OCI-LY1 (cell line): Measurements from ENCODE around the gene AK3.
A peak's percentile ranks its signal among the peaks of the same experiment; 100 is the strongest.

Experiments
- H2AFZ ChIP-seq: fragments of 200-600 bp; sonication (generic), shearing (Covaris generic); 2 replicates; pipeline ENCODE4 v1.6.0; 2014; ENCODE audit warnings: antibody characterized with exemption, mild to moderate bottlenecking, low read length
- H3F3A ChIP-seq: fragments of 200-600 bp; sonication (generic), shearing (Covaris generic); 2 replicates; pipeline ENCODE4 v1.6.0; 2014; ENCODE audit warnings: mild to moderate bottlenecking, antibody characterized with exemption, low read length, moderate library complexity; ENCODE audit not compliant: insufficient read depth
- H3K27ac ChIP-seq: fragments of 200-600 bp; sonication (generic); 2 replicates; pipeline ENCODE4 v1.5.1; 2014; ENCODE audit warnings: low read length, mixed run types, mild to moderate bottlenecking, low read depth; ENCODE audit not compliant: poor library complexity, severe bottlenecking
- H3K27me3 ChIP-seq: fragments of 200-600 bp; sonication (generic); 2 replicates; pipeline ENCODE4 v1.6.0; 2014; ENCODE audit warnings: antibody characterized with exemption, mild to moderate bottlenecking, low read length, moderate library complexity; ENCODE audit not compliant: insufficient read depth
- H3K36me3 ChIP-seq: fragments of 200-600 bp; sonication (generic); 2 replicates; pipeline ENCODE4 v1.6.1; 2014; ENCODE audit warnings: mild to moderate bottlenecking, antibody characterized with exemption, low read length, moderate library complexity, mixed read lengths; ENCODE audit not compliant: insufficient read depth
- H3K4me1 ChIP-seq: fragments of 200-600 bp; sonication (generic); 2 replicates; pipeline ENCODE4 v1.5.1; 2014; ENCODE audit warnings: mild to moderate bottlenecking, low read length, moderate library complexity; ENCODE audit not compliant: insufficient read depth, severe bottlenecking
- H3K4me2 ChIP-seq: fragments of 200-600 bp; sonication (generic), shearing (Covaris generic); 2 replicates; pipeline ENCODE4 v1.6.1; 2014; ENCODE audit warnings: low read length
- H3K4me3 ChIP-seq: fragments of 200-600 bp; sonication (generic); 2 replicates; pipeline ENCODE4 v1.5.1; 2014; ENCODE audit warnings: low read length, low read depth, mild to moderate bottlenecking, mixed read lengths; ENCODE audit not compliant: poor library complexity, severe bottlenecking
- H3K79me2 ChIP-seq: fragments of 200-600 bp; shearing (Covaris generic); 2 replicates; pipeline ENCODE4 v1.6.1; 2016; ENCODE audit warnings: mixed run types, low read length, mixed read lengths; ENCODE audit not compliant: insufficient read depth
- H3K9ac ChIP-seq: fragments of 200-600 bp; sonication (generic), shearing (Covaris generic); 2 replicates; pipeline ENCODE4 v1.6.1; 2014; ENCODE audit warnings: mild to moderate bottlenecking, low read length, mixed read lengths
- H3K9me2 ChIP-seq: fragments of 200-600 bp; sonication (generic), shearing (Covaris generic); 2 replicates; pipeline ENCODE4 v1.6.1; 2014; ENCODE audit warnings: low read depth, mild to moderate bottlenecking, low read length, mixed read lengths
- H3K9me3 ChIP-seq: fragments of 200-600 bp; shearing (Covaris generic); 2 replicates; pipeline ENCODE4 v1.6.1; 2014; ENCODE audit warnings: low read length, mixed read lengths
- H4K20me1 ChIP-seq: fragments of 200-600 bp; sonication (generic), shearing (Covaris generic); 2 replicates; pipeline ENCODE4 v1.6.0; 2016; ENCODE audit warnings: mild to moderate bottlenecking, low read length; ENCODE audit not compliant: insufficient read depth
- EZH2 ChIP-seq: fragments of 200-600 bp; sonication (generic), shearing (Covaris generic); IDR thresholded peaks from 2 replicates; pipeline ENCODE4 v1.8.0; 2017; ENCODE audit warnings: borderline replicate concordance, mixed run types, mild to moderate bottlenecking, antibody characterized with exemption, low read length, moderate library complexity, mixed read lengths
- TF ChIP-seq, protein P1 (sequence below): fragments of 200-600 bp; sonication (generic), shearing (Covaris generic); IDR thresholded peaks from 2 replicates; pipeline ENCODE4 v1.5.1; 2017; ENCODE audit warnings: mild to moderate bottlenecking, antibody characterized with exemption, low read length, moderate library complexity, mixed read lengths

AK3 gene

DNA sequence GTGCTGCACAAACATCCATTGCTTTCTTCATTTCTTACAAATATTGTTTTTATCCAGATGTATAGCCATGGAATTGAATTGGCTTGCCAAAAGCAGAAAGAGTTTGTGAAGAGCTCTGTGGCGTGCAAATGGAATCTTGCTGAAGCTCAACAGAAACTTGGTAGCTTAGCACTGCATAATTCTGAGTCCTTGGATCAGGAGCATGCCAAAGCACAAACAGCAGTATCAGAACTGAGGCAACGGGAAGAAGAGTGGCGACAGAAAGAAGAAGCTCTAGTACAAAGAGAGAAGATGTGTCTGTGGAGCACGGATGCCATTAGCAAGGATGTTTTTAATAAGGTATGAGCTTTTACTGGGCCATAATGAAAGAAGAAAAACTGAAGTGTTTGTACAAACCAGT, 56.2 kb downstream of the AK3 start:
- H3K36me3 ChIP-seq: peaks cover 41% of the 10 kb centered on the region
- no peaks in the 10 kb centered on the region for H4K20me1 ChIP-seq
- H3K27ac ChIP-seq: no peak overlapping the region
- H3K9me3 ChIP-seq: no peaks in the 10 kb centered on the region
- no peaks in the 10 kb centered on the region for H3K27me3 ChIP-seq
- H3K9ac ChIP-seq: no peak overlapping the region
- TF ChIP-seq, protein P1, sequence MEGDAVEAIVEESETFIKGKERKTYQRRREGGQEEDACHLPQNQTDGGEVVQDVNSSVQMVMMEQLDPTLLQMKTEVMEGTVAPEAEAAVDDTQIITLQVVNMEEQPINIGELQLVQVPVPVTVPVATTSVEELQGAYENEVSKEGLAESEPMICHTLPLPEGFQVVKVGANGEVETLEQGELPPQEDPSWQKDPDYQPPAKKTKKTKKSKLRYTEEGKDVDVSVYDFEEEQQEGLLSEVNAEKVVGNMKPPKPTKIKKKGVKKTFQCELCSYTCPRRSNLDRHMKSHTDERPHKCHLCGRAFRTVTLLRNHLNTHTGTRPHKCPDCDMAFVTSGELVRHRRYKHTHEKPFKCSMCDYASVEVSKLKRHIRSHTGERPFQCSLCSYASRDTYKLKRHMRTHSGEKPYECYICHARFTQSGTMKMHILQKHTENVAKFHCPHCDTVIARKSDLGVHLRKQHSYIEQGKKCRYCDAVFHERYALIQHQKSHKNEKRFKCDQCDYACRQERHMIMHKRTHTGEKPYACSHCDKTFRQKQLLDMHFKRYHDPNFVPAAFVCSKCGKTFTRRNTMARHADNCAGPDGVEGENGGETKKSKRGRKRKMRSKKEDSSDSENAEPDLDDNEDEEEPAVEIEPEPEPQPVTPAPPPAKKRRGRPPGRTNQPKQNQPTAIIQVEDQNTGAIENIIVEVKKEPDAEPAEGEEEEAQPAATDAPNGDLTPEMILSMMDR: no peak
- no peak for TF ChIP-seq EZH2
- H3K79me2 ChIP-seq: peaks cover 25% of the 10 kb centered on the region
- H3K4me3 ChIP-seq: no peak overlapping the region
- H3K9me2 ChIP-seq: no peaks in the 10 kb centered on the region
- 0 out of 2 replicates have a peak, but pooled peaks cover 2% of the 10 kb centered on the region for H3F3A ChIP-seq
- no peak overlapping the region for H2AFZ ChIP-seq
- no peak overlapping the region for H3K4me2 ChIP-seq
- peaks cover 14% of the 10 kb centered on the region for H3K4me1 ChIP-seq

GRCh38 chr9:4680750-4681149, 60.3 kb downstream of the AK3 start:
- Histone ChIP-seq H3F3A (no peaks in the 10 kb centered on the region), H3K4me1 (peaks cover 22% of the 10 kb centered on the region), H3K36me3 (peaks cover 18% of the 10 kb centered on the region; the same call in 1 of the 2 replicates), H3K9ac (peak overlapping the region; percentile 87), H3K4me3 (peak overlapping the region; percentile 80), H3K27me3 (no peaks in the 10 kb centered on the region), H3K9me2 (no peaks in the 10 kb centered on the region), H2AFZ (no peak overlapping the region), H4K20me1 (no peaks in the 10 kb centered on the region), H3K4me2 (peak overlapping the region; percentile 82), H3K27ac (no peak overlapping the region), H3K9me3 (no peaks in the 10 kb centered on the region), H3K79me2 (peaks cover 22% of the 10 kb centered on the region)
- TF ChIP-seq, protein P1: no peak
- no peak for TF ChIP-seq EZH2

DNA sequence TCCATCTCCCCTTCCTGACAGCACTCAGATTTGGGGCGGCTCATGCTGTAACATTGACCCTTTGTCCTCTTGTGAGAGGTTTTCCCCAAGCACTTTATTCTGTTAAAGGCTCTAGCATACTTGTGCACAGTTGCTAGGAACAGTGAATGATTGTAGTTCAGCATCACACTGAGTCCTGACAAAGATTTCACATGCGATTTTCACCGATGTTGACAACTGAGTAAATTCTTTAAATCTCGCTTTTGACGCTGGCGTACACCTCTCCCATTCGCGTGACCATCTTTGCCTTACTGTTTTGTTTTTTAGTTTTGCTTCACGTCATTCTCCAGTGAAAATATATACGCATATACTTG, 60.9 kb downstream of the AK3 start:
- H3K79me2 ChIP-seq: peaks cover 22% of the 10 kb centered on the region
- no peaks in the 10 kb centered on the region for H3K9me2 ChIP-seq
- H4K20me1 ChIP-seq: no peaks in the 10 kb centered on the region
- TF ChIP-seq EZH2: no peak
- TF ChIP-seq, protein P1: no peak
- H3K4me3 ChIP-seq: peak overlapping the region; percentile 80
- peak overlapping the region; percentile 87 for H3K9ac ChIP-seq
- peaks cover 22% of the 10 kb centered on the region for H3K4me1 ChIP-seq
- H3K27ac ChIP-seq: peak overlapping the region; percentile 42
- H2AFZ ChIP-seq: no peak overlapping the region
- no peaks in the 10 kb centered on the region for H3K27me3 ChIP-seq
- peaks cover 12% of the 10 kb centered on the region; the same call in 1 of the 2 replicates for H3K36me3 ChIP-seq
- H3K9me3 ChIP-seq: no peaks in the 10 kb centered on the region
- peak overlapping the region; percentile 82 for H3K4me2 ChIP-seq
- no peaks in the 10 kb centered on the region for H3F3A ChIP-seq
